Fibroblast of the aortic adventitia (primary cell): Measurements from ENCODE around the gene TPM1. TPM values are rescaled to one million over a fixed set of nuclear protein-coding genes. Genes with fewer than 3 reads are reported as not detected.
A peak's percentile ranks its signal among the peaks of the same experiment; 100 is the strongest.

Experiments
- DNase-seq: peaks from one replicate; pipeline ENCODE4 v3.0.0-alpha.2; 2010; ENCODE audit warnings: low read depth
- H3K4me3 ChIP-seq: 2 replicates; pipeline ENCODE4 v1.5.1; 2011; ENCODE audit warnings: low read depth, mild to moderate bottlenecking, control low read depth, low read length, moderate library complexity
- CTCF ChIP-seq: IDR thresholded peaks from 2 replicates; pipeline ENCODE4 v1.5.1; 2011; ENCODE audit warnings: mild to moderate bottlenecking, low read length, control low read depth, inconsistent platforms; ENCODE audit not compliant: insufficient read depth
- total RNA-seq: library from RNA; depleted of rRNA; stranded (reverse); fragments of >200 nt; gene quantifications from 2 replicates; pipeline ENCODE4 v1.2.3, GENCODE V29; 2012; ENCODE audit warnings: low replicate concordance

TPM1 gene
- total RNA-seq, 1 donor = 261 TPM

- DNase-seq = no peak
- TF ChIP-seq CTCF = no peak
- H3K4me3 ChIP-seq = no peak overlapping the region
Observed at GRCh38 chr15:63040509-63040908, 2.0 kb upstream of the TPM1 start.

GRCh38 chr15:63040954-63041353, 1.6 kb upstream of the TPM1 start:
- TF ChIP-seq CTCF = no peak
- H3K4me3 ChIP-seq = no peak overlapping the region
- DNase-seq = no peak

GRCh38 chr15:63041402-63041973, 1.1 kb upstream of the TPM1 start:
- DNase-seq = no peak
- no peak for TF ChIP-seq CTCF
- peak overlapping the region; percentile 98 for H3K4me3 ChIP-seq

GRCh38 chr15:63042877-63043334, 359 bp downstream of the TPM1 start:
- TF ChIP-seq CTCF = no peak
- peak overlapping the region; percentile 98 for H3K4me3 ChIP-seq
- peak; percentile 42 for DNase-seq

- DNase-seq = no peak
- TF ChIP-seq CTCF = no peak
- H3K4me3 ChIP-seq = peak overlapping the region; percentile 98
Observed at GRCh38 chr15:63043335-63044076, 959 bp downstream of the TPM1 start.

- no peak for TF ChIP-seq CTCF
- no peak for DNase-seq
- peak overlapping the region; percentile 98 for H3K4me3 ChIP-seq
Observed at GRCh38 chr15:63044077-63044644, 1.6 kb downstream of the TPM1 start.
